HUES64 (cell line): ENCODE data around the gene UQCRC2.
A peak's percentile ranks its signal among the peaks of the same experiment; 100 is the strongest.
"Not testable (repeated sequence)": the region's sequence is repeated elsewhere in the genome, so short reads cannot be mapped to it uniquely, and the experiment has no call there.

ENCODE experiments used
- H3K27ac ChIP-seq: 2 replicates; pipeline ENCODE4 v1.7.0; 2013; ENCODE audit warnings: low read depth, low read length, inconsistent platforms
- H3K27me3 ChIP-seq: 2 replicates; pipeline ENCODE4 v1.6.1; 2013; ENCODE audit warnings: mild to moderate bottlenecking, low read length; ENCODE audit not compliant: insufficient read depth
- H3K36me3 ChIP-seq: 2 replicates; pipeline ENCODE4 v1.6.1; 2013; ENCODE audit warnings: mild to moderate bottlenecking, low read length; ENCODE audit not compliant: insufficient read depth
- H3K4me1 ChIP-seq: 2 replicates; pipeline ENCODE4 v1.6.1; 2013; ENCODE audit warnings: mild to moderate bottlenecking, low read length, moderate library complexity; ENCODE audit not compliant: insufficient read depth
- H3K4me3 ChIP-seq: 2 replicates; pipeline ENCODE4 v1.5.1; 2013; ENCODE audit warnings: mild to moderate bottlenecking, low read length, moderate library complexity
- H3K9ac ChIP-seq: 2 replicates; pipeline ENCODE4 v1.6.1; 2013; ENCODE audit warnings: mild to moderate bottlenecking, low read depth, low read length
- H3K9me3 ChIP-seq: 2 replicates; pipeline ENCODE4 v1.6.1; 2013; ENCODE audit warnings: low read depth, low read length; ENCODE audit not compliant: insufficient read depth
- WGBS: fragments of 150-250, 120-280 bp; methylation state at CpG from one replicate; pipeline ENCODE4 v1.1.7; 2013; ENCODE audit warnings: missing lambda C conversion rate; 5-methylcytosine and 5-hydroxymethylcytosine counted together

UQCRC2 gene

GRCh38 chr16:21997697-21998480 is 44.7 kb downstream of the UQCRC2 start:
- no peaks in the 10 kb centered on the region for H3K27me3 ChIP-seq
- no peak overlapping the region for H3K4me3 ChIP-seq
- H3K27ac ChIP-seq: no peak overlapping the region
- 96% methylated on average over 7 of the region's 7 CpGs for WGBS
- no peaks in the 10 kb centered on the region for H3K36me3 ChIP-seq
- no peaks in the 10 kb centered on the region for H3K9me3 ChIP-seq
- H3K4me1 ChIP-seq: no peaks in the 10 kb centered on the region
- no peak overlapping the region; the same call in 1 of the 2 replicates for H3K9ac ChIP-seq

DNA sequence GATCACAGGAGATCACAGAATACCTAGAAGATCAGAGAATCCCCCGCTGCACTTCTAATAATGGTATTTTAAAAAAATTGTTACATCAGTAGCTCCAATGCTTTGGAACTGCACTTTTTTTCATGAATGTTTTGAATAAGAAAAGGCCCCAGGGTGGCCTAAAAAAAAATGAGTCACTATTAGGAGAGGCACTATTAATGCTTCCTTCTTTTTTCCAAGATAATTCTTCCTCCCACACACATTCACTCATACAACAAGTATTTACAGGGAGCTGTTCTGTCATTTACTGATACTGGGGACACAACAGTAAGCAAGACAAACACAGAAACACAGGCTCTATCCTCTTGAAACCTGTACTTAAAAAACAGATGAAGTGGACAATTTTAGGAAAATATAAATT is 48.4 kb downstream of the UQCRC2 start:
- H3K9me3 ChIP-seq: no peaks in the 10 kb centered on the region
- H3K27me3 ChIP-seq: peaks cover 11% of the 10 kb centered on the region
- H3K9ac ChIP-seq: no peak overlapping the region
- no peak overlapping the region for H3K27ac ChIP-seq
- no peaks in the 10 kb centered on the region for H3K4me1 ChIP-seq
- WGBS: no CpG with 5 or more reads among the region's 1 CpG
- H3K36me3 ChIP-seq: no peaks in the 10 kb centered on the region
- H3K4me3 ChIP-seq: no peak overlapping the region

GRCh38 chr16:22002047-22002446 is 48.9 kb downstream of the UQCRC2 start:
- H3K27ac ChIP-seq, H3K9ac ChIP-seq, H3K9me3 ChIP-seq, H3K36me3 ChIP-seq, H3K4me3 ChIP-seq, H3K4me1 ChIP-seq: not testable (repeated sequence)
- H3K27me3 ChIP-seq: peaks cover 15% of the 10 kb centered on the region
- 70% methylated on average over 1 of the region's 1 CpG for WGBS

- H3K27me3 ChIP-seq: peaks cover 16% of the 10 kb centered on the region
- 86% methylated on average over 4 of the region's 4 CpGs for WGBS
Measured at GRCh38 chr16:22003195-22003594, 50.0 kb downstream of the UQCRC2 start.

GRCh38 chr16:22004341-22004740 is 51.2 kb downstream of the UQCRC2 start:
- Histone ChIP-seq H3K27me3 (peaks cover 20% of the 10 kb centered on the region), H3K9me3 (no peaks in the 10 kb centered on the region), H3K36me3 (no peaks in the 10 kb centered on the region), H3K9ac (no peak overlapping the region), H3K27ac (no peak overlapping the region), H3K4me1 (no peaks in the 10 kb centered on the region), H3K4me3 (no peak overlapping the region)
- WGBS: 39% methylated on average over 3 of the region's 3 CpGs

More at GRCh38 chr16:22003195-22003594, 50.0 kb downstream of the UQCRC2 start:
- H3K4me1 ChIP-seq: no peaks in the 10 kb centered on the region
- no peak overlapping the region for H3K27ac ChIP-seq
- H3K36me3 ChIP-seq: no peaks in the 10 kb centered on the region
- H3K4me3 ChIP-seq: no peak overlapping the region
- no peak overlapping the region for H3K9ac ChIP-seq
- no peaks in the 10 kb centered on the region for H3K9me3 ChIP-seq

DNA sequence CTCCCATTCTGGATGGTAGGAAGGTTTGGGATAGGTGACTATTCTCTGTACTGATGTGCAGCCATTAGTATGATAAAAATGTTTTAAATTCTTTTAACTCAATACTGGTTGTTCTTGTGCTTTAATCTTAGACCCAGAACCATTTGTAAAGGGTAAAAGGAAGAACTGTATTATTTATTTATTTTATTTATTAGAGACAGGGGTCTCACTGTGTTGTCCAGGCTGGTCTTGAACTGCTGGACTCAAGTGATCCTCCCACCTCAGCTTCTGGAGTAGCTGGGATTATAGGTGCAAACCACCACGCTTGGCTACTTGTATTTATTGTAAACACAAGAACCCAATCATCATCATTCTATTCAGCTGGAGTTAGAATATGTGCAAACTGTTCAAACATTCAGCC is 52.6 kb downstream of the UQCRC2 start:
- Histone ChIP-seq H3K9ac (no peak overlapping the region), H3K9me3 (no peaks in the 10 kb centered on the region), H3K4me3 (no peak overlapping the region), H3K27ac (no peak overlapping the region), H3K4me1 (no peaks in the 10 kb centered on the region), H3K36me3 (no peaks in the 10 kb centered on the region), H3K27me3 (peaks cover 20% of the 10 kb centered on the region)
- 88% methylated on average over 1 of the region's 1 CpG for WGBS

GRCh38 chr16:22006636-22007035 is 53.5 kb downstream of the UQCRC2 start:
- no peaks in the 10 kb centered on the region for H3K36me3 ChIP-seq

DNA sequence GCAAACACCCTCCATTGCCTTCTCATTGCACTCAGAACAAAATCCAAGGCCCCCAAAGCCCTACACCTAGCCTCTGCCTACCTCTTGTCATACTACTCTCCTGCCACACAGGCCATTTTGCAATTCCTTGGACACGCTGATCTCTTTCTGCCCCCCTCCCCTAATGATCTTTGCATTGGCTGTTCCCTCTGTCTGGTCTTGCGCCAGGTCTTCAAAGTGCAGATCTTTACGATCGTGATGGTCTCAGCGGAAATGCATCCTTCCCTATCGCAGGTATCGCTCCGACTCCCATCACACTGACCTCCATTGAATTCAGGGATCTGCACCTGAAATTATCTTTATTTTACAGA is 54.0 kb downstream of the UQCRC2 start:
- peaks cover 20% of the 10 kb centered on the region for H3K27me3 ChIP-seq
- H3K9me3 ChIP-seq: no peaks in the 10 kb centered on the region
- peak overlapping the region; percentile 80 for H3K4me3 ChIP-seq
- no peak overlapping the region for H3K27ac ChIP-seq
- no peaks in the 10 kb centered on the region for H3K36me3 ChIP-seq
- no peak overlapping the region for H3K9ac ChIP-seq
- 11% methylated on average over 8 of the region's 8 CpGs for WGBS
- H3K4me1 ChIP-seq: no peaks in the 10 kb centered on the region

More at GRCh38 chr16:22006636-22007035, 53.5 kb downstream of the UQCRC2 start:
- Histone ChIP-seq H3K27ac (no peak overlapping the region), H3K9me3 (no peaks in the 10 kb centered on the region), H3K27me3 (peaks cover 20% of the 10 kb centered on the region), H3K4me1 (no peaks in the 10 kb centered on the region), H3K4me3 (peak overlapping the region; percentile 80), H3K9ac (no peak overlapping the region)
- 71% methylated on average over 6 of the region's 6 CpGs for WGBS

DNA sequence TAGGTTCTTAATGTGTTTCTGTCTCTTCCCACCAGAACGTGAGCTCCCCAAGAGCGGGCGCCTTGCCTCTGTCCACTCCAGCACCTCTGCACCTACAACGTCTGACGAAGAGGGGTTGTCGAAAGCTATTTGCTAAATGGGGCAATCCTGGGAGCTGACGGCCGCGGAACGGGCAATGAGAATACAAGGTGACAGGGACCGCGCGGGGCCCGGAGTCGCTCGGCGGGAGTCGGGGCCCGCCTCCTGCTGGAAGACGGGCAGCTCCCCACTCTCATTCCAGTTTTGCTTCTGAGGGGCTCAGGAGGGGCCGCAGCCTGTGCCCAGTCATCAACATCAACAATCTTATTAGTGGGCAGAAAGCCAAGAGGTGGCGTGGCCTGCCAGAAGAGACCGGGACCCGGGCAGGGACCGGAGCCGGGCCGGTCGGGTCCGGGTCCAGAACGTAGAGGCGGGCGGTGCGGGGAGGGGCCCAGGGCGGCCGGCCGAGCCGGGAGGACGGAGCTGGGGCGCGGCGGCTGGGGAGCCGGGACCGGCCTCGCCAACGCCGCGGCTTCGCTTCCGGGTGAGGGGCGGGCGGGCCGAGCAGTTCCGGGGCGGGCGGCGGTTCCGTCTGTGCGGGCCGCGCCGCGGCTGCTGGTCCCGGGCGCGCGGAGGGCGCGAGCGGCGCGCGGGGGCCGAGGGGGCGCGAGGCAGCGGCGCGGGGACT is 54.5 kb downstream of the UQCRC2 start, which contains the start of gene MOSMO:
TSS of gene MOSMO (plus strand) at position 603 of the 706 bp plus-strand sequence. CDS start 191 bp downstream, outside the sequence.
- Histone ChIP-seq H3K4me1 (no peaks in the 10 kb centered on the region), H3K9me3 (no peaks in the 10 kb centered on the region), H3K36me3 (no peaks in the 10 kb centered on the region), H3K27ac (peak within 1 kb of the TSS; percentile 51; the same call in 1 of the 2 replicates), H3K4me3 (peak within 1 kb of the TSS; percentile 80), H3K9ac (peak within 1 kb of the TSS; percentile 71), H3K27me3 (peaks cover 20% of the 10 kb centered on the region)
- WGBS: 12% methylated on average over 78 of the region's 78 CpGs

GRCh38 chr16:22008215-22009059 is 55.3 kb downstream of the UQCRC2 start:
- Histone ChIP-seq H3K27me3 (peaks cover 17% of the 10 kb centered on the region), H3K4me1 (no peaks in the 10 kb centered on the region), H3K9ac (peak overlapping the region; percentile 67), H3K36me3 (no peaks in the 10 kb centered on the region), H3K4me3 (peak overlapping the region; percentile 80), H3K9me3 (no peaks in the 10 kb centered on the region), H3K27ac (no peak overlapping the region)
- WGBS: 9% methylated on average over 56 of the region's 65 CpGs

GRCh38 chr16:22010902-22011301 is 57.7 kb downstream of the UQCRC2 start:
- Histone ChIP-seq H3K4me1 (no peaks in the 10 kb centered on the region), H3K4me3 (no peak overlapping the region), H3K9ac (no peak overlapping the region), H3K36me3 (no peaks in the 10 kb centered on the region), H3K9me3 (no peaks in the 10 kb centered on the region), H3K27me3 (peaks cover 16% of the 10 kb centered on the region), H3K27ac (no peak overlapping the region)
- WGBS: 95% methylated on average over 5 of the region's 5 CpGs
